Brain microvascular endothelial cell (primary cell): ENCODE data around the gene ADARB1.
A peak's percentile ranks its signal among the peaks of the same experiment; 100 is the strongest.

ENCODE experiments used
- DNase-seq: peaks from one replicate; pipeline ENCODE4 v3.0.0-alpha.2; 2020
- H3K27ac ChIP-seq: fragments of 250-450 bp; sonication (Bioruptor Pico); 2 replicates; pipeline ENCODE4 v1.5.1; 2020; ENCODE audit warnings: mild to moderate bottlenecking, moderate library complexity
- H3K27me3 ChIP-seq: fragments of 250-450 bp; sonication (Bioruptor Pico); replicated peaks from 2 replicates; pipeline ENCODE4 v1.5.1; 2020; ENCODE audit warnings: mild to moderate bottlenecking
- H3K36me3 ChIP-seq: fragments of 250-450 bp; sonication (Bioruptor Pico); replicated peaks from 2 replicates; pipeline ENCODE4 v1.5.1; 2020; ENCODE audit warnings: mild to moderate bottlenecking
- H3K4me3 ChIP-seq: 2 replicates; pipeline ENCODE4 v1.5.1; 2011; ENCODE audit warnings: low read depth, mild to moderate bottlenecking, control low read depth, low read length, moderate library complexity
- in situ Hi-C: cut with HindIII; loops from 2 replicates; pipeline ENCODE4 v1.10.0; 2017; ENCODE audit warnings: low sequenced_read_pairs, low pct_ligation_motif_present
- TF ChIP-seq, protein P1 (sequence below): IDR thresholded peaks from 2 replicates; pipeline ENCODE4 v1.5.1; 2011; ENCODE audit warnings: low read depth, mild to moderate bottlenecking, moderate library complexity, low read length, control low read depth, inconsistent platforms; ENCODE audit errors: missing control alignments

The ADARB1 gene

DNA sequence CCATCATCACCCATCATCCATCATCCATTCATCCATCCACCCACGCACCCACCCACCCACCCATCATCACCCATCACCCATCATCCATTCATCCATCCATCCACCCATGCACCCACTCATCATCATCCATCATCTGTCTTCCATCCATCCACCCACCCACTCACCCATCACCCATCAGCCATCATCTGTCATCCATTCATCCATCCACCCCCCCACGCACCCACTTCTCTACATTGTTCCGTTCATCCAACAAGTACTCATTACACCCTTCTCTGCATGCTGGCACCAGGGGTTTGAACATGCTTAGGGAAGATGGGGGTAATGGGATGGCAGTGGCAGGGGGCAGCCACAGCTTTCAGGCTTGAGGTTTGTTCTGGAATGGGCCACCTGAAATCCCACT, 82.1 kb downstream of the ADARB1 start:
- H3K36me3 ChIP-seq: peaks cover 2% of the 10 kb centered on the region
- in situ Hi-C loops: no loop called here
- DNase-seq: no peak
- H3K4me3 ChIP-seq: no peak overlapping the region
- no peak overlapping the region for H3K27ac ChIP-seq
- no peaks in the 10 kb centered on the region for H3K27me3 ChIP-seq
- TF ChIP-seq, protein P1, sequence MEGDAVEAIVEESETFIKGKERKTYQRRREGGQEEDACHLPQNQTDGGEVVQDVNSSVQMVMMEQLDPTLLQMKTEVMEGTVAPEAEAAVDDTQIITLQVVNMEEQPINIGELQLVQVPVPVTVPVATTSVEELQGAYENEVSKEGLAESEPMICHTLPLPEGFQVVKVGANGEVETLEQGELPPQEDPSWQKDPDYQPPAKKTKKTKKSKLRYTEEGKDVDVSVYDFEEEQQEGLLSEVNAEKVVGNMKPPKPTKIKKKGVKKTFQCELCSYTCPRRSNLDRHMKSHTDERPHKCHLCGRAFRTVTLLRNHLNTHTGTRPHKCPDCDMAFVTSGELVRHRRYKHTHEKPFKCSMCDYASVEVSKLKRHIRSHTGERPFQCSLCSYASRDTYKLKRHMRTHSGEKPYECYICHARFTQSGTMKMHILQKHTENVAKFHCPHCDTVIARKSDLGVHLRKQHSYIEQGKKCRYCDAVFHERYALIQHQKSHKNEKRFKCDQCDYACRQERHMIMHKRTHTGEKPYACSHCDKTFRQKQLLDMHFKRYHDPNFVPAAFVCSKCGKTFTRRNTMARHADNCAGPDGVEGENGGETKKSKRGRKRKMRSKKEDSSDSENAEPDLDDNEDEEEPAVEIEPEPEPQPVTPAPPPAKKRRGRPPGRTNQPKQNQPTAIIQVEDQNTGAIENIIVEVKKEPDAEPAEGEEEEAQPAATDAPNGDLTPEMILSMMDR: no peak

GRCh38 chr21:45157932-45158331, 83.6 kb downstream of the ADARB1 start:
- in situ Hi-C loops: no loop called here
- Histone ChIP-seq H3K27ac (peak overlapping the region; percentile 9), H3K27me3 (no peaks in the 10 kb centered on the region), H3K4me3 (no peak overlapping the region), H3K36me3 (peaks cover 5% of the 10 kb centered on the region)
- no peak for DNase-seq
- TF ChIP-seq, protein P1: no peak

- TF ChIP-seq, protein P1: no peak
- DNase-seq: no peak
- in situ Hi-C loops: no loop called here
These were observed 84.4 kb downstream of the ADARB1 start for GRCh38 chr21:45158491-45159423.

GRCh38 chr21:45160198-45160597, 85.8 kb downstream of the ADARB1 start:
- no peak overlapping the region for H3K4me3 ChIP-seq
- no peaks in the 10 kb centered on the region for H3K27me3 ChIP-seq
- DNase-seq: no peak
- TF ChIP-seq, protein P1: no peak
- H3K36me3 ChIP-seq: peaks cover 5% of the 10 kb centered on the region
- no peak overlapping the region for H3K27ac ChIP-seq
- in situ Hi-C loops: no loop called here

More at GRCh38 chr21:45158491-45159423, 84.4 kb downstream of the ADARB1 start:
- H3K27ac ChIP-seq: no peak overlapping the region
- H3K4me3 ChIP-seq: no peak overlapping the region
- H3K27me3 ChIP-seq: no peaks in the 10 kb centered on the region
- H3K36me3 ChIP-seq: peaks cover 5% of the 10 kb centered on the region

- Histone ChIP-seq H3K27me3 (no peaks in the 10 kb centered on the region), H3K4me3 (no peak overlapping the region), H3K27ac (no peak overlapping the region), H3K36me3 (peaks cover 5% of the 10 kb centered on the region)
- no peak for DNase-seq
- in situ Hi-C loops: no loop called here
- TF ChIP-seq, protein P1: no peak
These were observed 86.9 kb downstream of the ADARB1 start for GRCh38 chr21:45161038-45161945.
